Parathyroid adenoma (tissue), 2 donors: Measurements from ENCODE around the gene UBD.

Source experiments
- H2AFZ ChIP-seq: fragments of 300-600 bp; sonication (generic); one replicate; pipeline ENCODE4 v1.7.0; 2017; ENCODE audit warnings: antibody characterized with exemption, mild to moderate bottlenecking
- H3K27ac ChIP-seq: fragments of 300-600 bp; sonication (generic); one replicate; pipeline ENCODE4 v1.7.0; 2017
- H3K27me3 ChIP-seq: fragments of 300-600 bp; sonication (generic); one replicate; pipeline ENCODE4 v1.7.0; 2017; ENCODE audit warnings: low read length; ENCODE audit not compliant: control insufficient read depth, insufficient read depth
- H3K36me3 ChIP-seq: fragments of 300-600 bp; sonication (generic); one replicate; pipeline ENCODE4 v1.7.0; 2017; ENCODE audit warnings: low read length; ENCODE audit not compliant: control insufficient read depth, insufficient read depth
- H3K4me1 ChIP-seq: fragments of 300-600 bp; sonication (generic); one replicate; pipeline ENCODE4 v1.7.0; 2017; ENCODE audit warnings: control low read depth
- H3K4me2 ChIP-seq: fragments of 300-600 bp; sonication (generic); one replicate; pipeline ENCODE4 v1.7.0; 2017; ENCODE audit warnings: low read length
- H3K4me3 ChIP-seq: fragments of 300-600 bp; sonication (generic); one replicate; pipeline ENCODE4 v1.7.0; 2017; ENCODE audit warnings: low read depth, low read length
- H3K79me2 ChIP-seq: fragments of 300-600 bp; sonication (generic); one replicate; pipeline ENCODE4 v1.7.0; 2017; ENCODE audit warnings: control low read depth
- H3K9ac ChIP-seq: fragments of 300-600 bp; sonication (generic); one replicate; pipeline ENCODE4 v1.7.0; 2017; ENCODE audit warnings: mild to moderate bottlenecking
- H3K9me3 ChIP-seq: fragments of 300-600 bp; sonication (generic); one replicate; pipeline ENCODE4 v1.7.0; 2017; ENCODE audit warnings: low read length; ENCODE audit not compliant: control insufficient read depth
- CTCF ChIP-seq: fragments of 300-600 bp; sonication (generic); IDR thresholded peaks from one replicate; pipeline ENCODE4 v1.7.0; 2017; ENCODE audit warnings: antibody characterized with exemption, mild to moderate bottlenecking
- donor health status: primary hyperparathyroidism.

The UBD gene

GRCh38 chr6:29531668-29532067 is 27.9 kb downstream of the UBD start:
- H3K27me3 ChIP-seq: no peaks in the 10 kb centered on the region
- no peaks in the 10 kb centered on the region for H3K79me2 ChIP-seq
- no peak for TF ChIP-seq CTCF

GRCh38 chr6:29530671-29531310 is 28.7 kb downstream of the UBD start:
- H3K4me2 ChIP-seq: no peak overlapping the region
- H3K36me3 ChIP-seq: no peaks in the 10 kb centered on the region
- H3K9me3 ChIP-seq: no peaks in the 10 kb centered on the region
- H2AFZ ChIP-seq: no peak overlapping the region
- H3K27me3 ChIP-seq: no peaks in the 10 kb centered on the region
- H3K4me3 ChIP-seq: no peak overlapping the region
- no peaks in the 10 kb centered on the region for H3K4me1 ChIP-seq
- TF ChIP-seq CTCF: no peak
- no peak overlapping the region for H3K27ac ChIP-seq
- H3K9ac ChIP-seq: no peak overlapping the region
- H3K79me2 ChIP-seq: no peaks in the 10 kb centered on the region

More at GRCh38 chr6:29531668-29532067, 27.9 kb downstream of the UBD start:
- no peak overlapping the region for H3K4me2 ChIP-seq
- no peak overlapping the region for H2AFZ ChIP-seq
- H3K9ac ChIP-seq: no peak overlapping the region
- H3K36me3 ChIP-seq: no peaks in the 10 kb centered on the region
- no peak overlapping the region for H3K4me3 ChIP-seq
- no peak overlapping the region for H3K27ac ChIP-seq
- no peaks in the 10 kb centered on the region for H3K9me3 ChIP-seq
- H3K4me1 ChIP-seq: no peaks in the 10 kb centered on the region

- H3K4me1 ChIP-seq: no peaks in the 10 kb centered on the region
- H2AFZ ChIP-seq: no peak overlapping the region
- no peaks in the 10 kb centered on the region for H3K79me2 ChIP-seq
- no peak overlapping the region for H3K27ac ChIP-seq
- no peaks in the 10 kb centered on the region for H3K27me3 ChIP-seq
- TF ChIP-seq CTCF: no peak
- no peaks in the 10 kb centered on the region for H3K9me3 ChIP-seq
- H3K4me3 ChIP-seq: no peak overlapping the region
- no peak overlapping the region for H3K9ac ChIP-seq
- H3K36me3 ChIP-seq: no peaks in the 10 kb centered on the region
- H3K4me2 ChIP-seq: no peak overlapping the region
These were observed 29.6 kb downstream of the UBD start for GRCh38 chr6:29529956-29530355.

- Histone ChIP-seq H2AFZ (no peak overlapping the region), H3K27ac (no peak overlapping the region), H3K36me3 (no peaks in the 10 kb centered on the region), H3K4me1 (no peaks in the 10 kb centered on the region), H3K27me3 (no peaks in the 10 kb centered on the region), H3K79me2 (no peaks in the 10 kb centered on the region), H3K4me3 (no peak overlapping the region), H3K4me2 (no peak overlapping the region), H3K9ac (no peak overlapping the region), H3K9me3 (no peaks in the 10 kb centered on the region)
- no peak for TF ChIP-seq CTCF
These were observed 30.5 kb downstream of the UBD start for GRCh38 chr6:29528988-29529560.
